ENCODE results near the gene SMG1. TPM values are rescaled to one million over a fixed set of nuclear protein-coding genes. Genes with fewer than 3 reads are reported as not detected.

SMG1 gene
- total RNA-seq, 2 experiments from 2014 or later: 120 to 127 TPM

DNA sequence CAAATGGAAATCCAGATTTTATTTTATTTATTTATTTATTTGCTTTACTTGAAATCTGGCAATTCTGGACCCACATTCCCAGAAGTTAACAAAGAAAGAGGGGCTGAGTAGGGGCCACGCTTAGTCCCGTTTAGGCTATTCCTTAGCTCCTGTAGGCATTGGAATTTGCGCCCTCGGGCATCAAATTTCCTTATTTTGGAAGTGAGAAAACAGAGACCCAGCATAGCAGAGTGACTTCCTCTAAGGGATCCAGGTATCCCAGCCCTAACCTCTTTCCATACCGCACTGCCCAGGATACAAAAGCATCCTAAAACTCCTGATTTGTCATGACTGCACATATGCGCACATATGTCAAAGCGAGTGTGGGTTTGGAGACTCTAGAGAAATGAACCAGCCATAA lies 19.0 kb upstream of the SMG1 start:
- H3K4me1 ChIP-seq (ENCODE audit: insufficient read depth, low read length): peaks cover 13% of the 10 kb centered on the region
- no peaks in the 10 kb centered on the region for H3K36me3 Mint-ChIP-seq (ENCODE audit: low read depth)
- ChIA-PET POLR2A (no interaction called here), CTCF (interaction anchor here (1.0 kb wide), 1 partner anchor 47 kb away, joined by 3 read pairs; no protein-coding TSS in a partner anchor)
- H3K27ac ChIP-seq (ENCODE audit: low read depth in 1 of 2, low read length in 2 of 2): no peak overlapping the region
- peak overlapping the region; percentile 34 for H3K4me3 Mint-ChIP-seq
- ATAC-seq (ENCODE audit: poor library complexity): no peak
- no peak overlapping the region for H3K27ac Mint-ChIP-seq
- H3K4me3 ChIP-seq (ENCODE audit: low read length): no peak overlapping the region
- H3K9me3 Mint-ChIP-seq: no peaks in the 10 kb centered on the region
- intact Hi-C loops (cut with DNase I, micrococcal nuclease): loop anchor here in 1 of 2 experiments (10.0 kb wide), 1 partner anchor 50 kb away; no protein-coding TSS in a partner anchor
- H3K27me3 Mint-ChIP-seq: no peaks in the 10 kb centered on the region
- TF ChIP-seq, protein P1, sequence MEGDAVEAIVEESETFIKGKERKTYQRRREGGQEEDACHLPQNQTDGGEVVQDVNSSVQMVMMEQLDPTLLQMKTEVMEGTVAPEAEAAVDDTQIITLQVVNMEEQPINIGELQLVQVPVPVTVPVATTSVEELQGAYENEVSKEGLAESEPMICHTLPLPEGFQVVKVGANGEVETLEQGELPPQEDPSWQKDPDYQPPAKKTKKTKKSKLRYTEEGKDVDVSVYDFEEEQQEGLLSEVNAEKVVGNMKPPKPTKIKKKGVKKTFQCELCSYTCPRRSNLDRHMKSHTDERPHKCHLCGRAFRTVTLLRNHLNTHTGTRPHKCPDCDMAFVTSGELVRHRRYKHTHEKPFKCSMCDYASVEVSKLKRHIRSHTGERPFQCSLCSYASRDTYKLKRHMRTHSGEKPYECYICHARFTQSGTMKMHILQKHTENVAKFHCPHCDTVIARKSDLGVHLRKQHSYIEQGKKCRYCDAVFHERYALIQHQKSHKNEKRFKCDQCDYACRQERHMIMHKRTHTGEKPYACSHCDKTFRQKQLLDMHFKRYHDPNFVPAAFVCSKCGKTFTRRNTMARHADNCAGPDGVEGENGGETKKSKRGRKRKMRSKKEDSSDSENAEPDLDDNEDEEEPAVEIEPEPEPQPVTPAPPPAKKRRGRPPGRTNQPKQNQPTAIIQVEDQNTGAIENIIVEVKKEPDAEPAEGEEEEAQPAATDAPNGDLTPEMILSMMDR (IDR thresholded peaks at IDR 0.05): no peak
- H3K36me3 ChIP-seq (ENCODE audit: insufficient read depth, low read length): no peaks in the 10 kb centered on the region
- peaks cover 5% of the 10 kb centered on the region for H3K4me1 Mint-ChIP-seq (ENCODE audit: low read depth)
- H3K9me3 ChIP-seq (ENCODE audit: control insufficient read depth in 1 of 2, insufficient read depth in 1 of 2, low read length in 2 of 2): no peaks in the 10 kb centered on the region
- no peaks in the 10 kb centered on the region for H3K27me3 ChIP-seq (ENCODE audit: control insufficient read depth in 1 of 2, insufficient read depth in 2 of 2, low read length in 2 of 2)
- DNase-seq: no peak

DNA sequence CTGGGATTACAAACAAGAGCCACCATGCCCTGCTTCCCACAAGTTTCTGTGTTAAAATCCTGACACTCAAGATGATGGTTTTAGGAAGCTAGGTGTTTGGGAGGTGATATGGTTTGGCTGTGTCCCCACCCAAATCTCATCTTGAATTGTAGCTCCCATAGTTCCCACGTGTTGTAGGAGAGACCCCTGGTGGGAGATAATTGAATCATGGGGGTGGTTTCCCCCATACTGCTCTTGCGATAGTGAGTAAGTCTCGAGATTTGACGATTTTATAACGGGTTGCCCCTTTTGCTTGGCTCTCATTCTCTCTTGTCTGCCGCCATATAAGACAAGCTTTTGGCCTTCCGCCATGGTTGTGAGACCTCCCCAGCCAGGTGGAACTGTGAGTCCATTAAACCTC lies 17.2 kb upstream of the SMG1 start:
- Histone ChIP-seq H3K9me3 (ENCODE audit: control insufficient read depth in 1 of 2, insufficient read depth in 1 of 2, low read length in 2 of 2) (no peaks in the 10 kb centered on the region), H3K4me3 (ENCODE audit: low read length) (no peak overlapping the region), H3K27ac (ENCODE audit: low read depth in 1 of 2, low read length in 2 of 2) (no peak overlapping the region), H3K36me3 (ENCODE audit: insufficient read depth, low read length) (no peaks in the 10 kb centered on the region), H3K4me1 (ENCODE audit: insufficient read depth, low read length) (peaks cover 13% of the 10 kb centered on the region), H3K27me3 (ENCODE audit: control insufficient read depth in 1 of 2, insufficient read depth in 2 of 2, low read length in 2 of 2) (no peaks in the 10 kb centered on the region)
- no peak for ATAC-seq (ENCODE audit: poor library complexity)
- no peaks in the 10 kb centered on the region for H3K9me3 Mint-ChIP-seq
- DNase-seq: no peak
- H3K27me3 Mint-ChIP-seq: no peaks in the 10 kb centered on the region
- no peaks in the 10 kb centered on the region for H3K36me3 Mint-ChIP-seq (ENCODE audit: low read depth)
- ChIA-PET CTCF (no interaction called here), POLR2A (interaction anchor here (0.8 kb wide), 1 partner anchor 18 kb away, joined by 4 read pairs; the partner anchor contains the start of gene SMG1)
- peaks cover 5% of the 10 kb centered on the region for H3K4me1 Mint-ChIP-seq (ENCODE audit: low read depth)
- H3K4me3 Mint-ChIP-seq: no peak overlapping the region
- H3K27ac Mint-ChIP-seq: no peak overlapping the region
- intact Hi-C loops (cut with DNase I, micrococcal nuclease): loop anchor here in 1 of 2 experiments (10.0 kb wide), 1 partner anchor 49 kb away; no protein-coding TSS in a partner anchor
- TF ChIP-seq, protein P1 (IDR thresholded peaks at IDR 0.05): no peak

DNA sequence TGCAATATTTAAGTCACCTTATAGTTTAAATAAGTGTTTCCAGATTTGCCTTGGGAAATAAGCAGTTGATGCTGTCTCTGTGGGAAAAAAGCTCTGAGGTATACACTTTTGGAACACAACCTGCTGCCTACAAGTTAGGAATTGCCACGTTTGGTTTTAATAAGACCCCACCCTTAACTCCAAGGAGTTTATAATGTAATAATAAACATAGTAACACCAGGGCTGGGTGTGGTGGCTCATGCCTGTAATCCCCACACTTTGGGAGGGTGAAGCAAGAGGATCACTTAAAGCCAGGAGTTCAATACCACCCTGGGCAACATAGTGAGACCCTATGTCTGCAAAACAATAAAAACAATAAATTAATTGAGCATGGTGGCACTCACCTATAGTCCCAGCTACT lies 15.9 kb upstream of the SMG1 start:
- H3K36me3 Mint-ChIP-seq (ENCODE audit: low read depth): no peaks in the 10 kb centered on the region
- Histone ChIP-seq H3K36me3 (ENCODE audit: insufficient read depth, low read length) (no peaks in the 10 kb centered on the region), H3K4me1 (ENCODE audit: insufficient read depth, low read length) (peaks cover 13% of the 10 kb centered on the region), H3K9me3 (ENCODE audit: control insufficient read depth in 1 of 2, insufficient read depth in 1 of 2, low read length in 2 of 2) (no peaks in the 10 kb centered on the region), H3K27me3 (ENCODE audit: control insufficient read depth in 1 of 2, insufficient read depth in 2 of 2, low read length in 2 of 2) (no peaks in the 10 kb centered on the region), H3K4me3 (ENCODE audit: low read length) (no peak overlapping the region), H3K27ac (ENCODE audit: low read depth in 1 of 2, low read length in 2 of 2) (no peak overlapping the region)
- peaks cover 6% of the 10 kb centered on the region for H3K4me1 Mint-ChIP-seq (ENCODE audit: low read depth)
- intact Hi-C loops (cut with DNase I, micrococcal nuclease): loop anchor here in 1 of 2 experiments (10.0 kb wide), 1 partner anchor 47 kb away; no protein-coding TSS in a partner anchor
- DNase-seq (no peak), ATAC-seq (ENCODE audit: poor library complexity) (no peak)
- no peak overlapping the region for H3K27ac Mint-ChIP-seq
- H3K27me3 Mint-ChIP-seq: no peaks in the 10 kb centered on the region
- CTCF ChIA-PET: no interaction called here
- TF ChIP-seq, protein P1 (IDR thresholded peaks at IDR 0.05): no peak
- POLR2A ChIA-PET: no interaction called here
- no peaks in the 10 kb centered on the region for H3K9me3 Mint-ChIP-seq
- H3K4me3 Mint-ChIP-seq: no peak overlapping the region
